NCI-H2227 (cell line): ENCODE measurements around the gene ZCWPW2.
A peak's percentile ranks its signal among the peaks of the same experiment; 100 is the strongest.

Source experiments
- DNase-seq: peaks from one replicate; lab custom pipeline; 2025; ENCODE audit not compliant: unreplicated experiment; lab: John Stamatoyannopoulos, UW

Gene ZCWPW2

GRCh38 chr3:28348629-28349468 is at the start of gene ZCWPW2, which contains the start of gene AZI2:
Gene ZCWPW2, plus strand, starts transcription at chr3:28348721. Its CDS starts 64,348 bp downstream, at chr3:28413069.
Gene AZI2, minus strand, starts transcription at chr3:28348824. Its CDS starts 8,207 bp downstream, at chr3:28340617.
- DNase-seq = peak; percentile 93

- no peak for DNase-seq
These were observed 48.8 kb upstream of the ZCWPW2 start for GRCh38 chr3:28299705-28300104.

GRCh38 chr3:28300345-28300962 is 48.1 kb upstream of the ZCWPW2 start:
- DNase-seq = no peak

- no peak for DNase-seq
These were observed 46.8 kb upstream of the ZCWPW2 start for GRCh38 chr3:28301688-28302087.

GRCh38 chr3:28308196-28308595 is 40.3 kb upstream of the ZCWPW2 start:
- DNase-seq = no peak

- no peak for DNase-seq
These were observed 32.8 kb upstream of the ZCWPW2 start for GRCh38 chr3:28315711-28316110.

GRCh38 chr3:28316226-28316625 is 32.3 kb upstream of the ZCWPW2 start:
- DNase-seq = no peak

- DNase-seq = peak; percentile 42
These were observed 31.0 kb upstream of the ZCWPW2 start for GRCh38 chr3:28317438-28318022.

- no peak for DNase-seq
These were observed 27.5 kb upstream of the ZCWPW2 start for GRCh38 chr3:28320981-28321380.

GRCh38 chr3:28322464-28322863 is 26.1 kb upstream of the ZCWPW2 start:
- no peak for DNase-seq

GRCh38 chr3:28326458-28326926 is 22.0 kb upstream of the ZCWPW2 start:
- no peak for DNase-seq

- peak; percentile 13 for DNase-seq
These were observed 20.1 kb upstream of the ZCWPW2 start for GRCh38 chr3:28328188-28329151.

GRCh38 chr3:28334552-28334951 is 14.0 kb upstream of the ZCWPW2 start:
- no peak for DNase-seq

GRCh38 chr3:28335246-28335645 is 13.3 kb upstream of the ZCWPW2 start:
- DNase-seq = no peak

- DNase-seq = no peak
These were observed 11.3 kb upstream of the ZCWPW2 start for GRCh38 chr3:28337230-28337629.

- DNase-seq = no peak
These were observed 5.4 kb upstream of the ZCWPW2 start for GRCh38 chr3:28343144-28343543.

GRCh38 chr3:28345690-28346089 is 2.8 kb upstream of the ZCWPW2 start:
- no peak for DNase-seq

GRCh38 chr3:28347374-28348264 is 902 bp upstream of the ZCWPW2 start:
- DNase-seq = no peak

- no peak for DNase-seq
These were observed 274 bp upstream of the ZCWPW2 start for GRCh38 chr3:28348265-28348628.
